Right ventricle myocardium inferior (tissue), 1 donor: Measurements from ENCODE around the gene LCT. TPM values are rescaled to one million over a fixed set of nuclear protein-coding genes. Genes with fewer than 3 reads are reported as not detected.
"Not testable (repeated sequence)": the region's sequence is repeated elsewhere in the genome, so short reads cannot be mapped to it uniquely, and the experiment has no call there.

Experiments used
- ATAC-seq: fragments of 200-7000 bp; cut with Tn5 transposase; one replicate; pipeline ENCODE4 v1.9.1; 2020; ENCODE audit warnings: mild to moderate bottlenecking, moderate library complexity
- DNase-seq: peaks from one replicate; pipeline ENCODE4 v3.0.0; 2021; ENCODE audit errors: missing footprints
- intact Hi-C: fragments of 100-400 bp; cut with DNase I; formaldehyde crosslinking; loops from one replicate; pipeline ENCODE4 v1.11.0; 2022
- long read RNA-seq: library from polyadenylated mRNA; unstranded; transcript quantifications from one replicate; pipeline ENCODE4 v2.0.0, GENCODE V29; 2021
- total RNA-seq: library from RNA; stranded (reverse); fragmentation: NEBNext Ultra II Directional; extraction: Animal tissue kit (Norgen Biotek cat#: 25700); gene quantifications from one replicate; pipeline ENCODE4 v1.2.1, GENCODE V29; 2021
- donor health status: DM: no; HTN: yes; CAD: no; lungs with severe emphysema.

The LCT gene
- not detected for total RNA-seq
- long read RNA-seq: 0 reads

DNA sequence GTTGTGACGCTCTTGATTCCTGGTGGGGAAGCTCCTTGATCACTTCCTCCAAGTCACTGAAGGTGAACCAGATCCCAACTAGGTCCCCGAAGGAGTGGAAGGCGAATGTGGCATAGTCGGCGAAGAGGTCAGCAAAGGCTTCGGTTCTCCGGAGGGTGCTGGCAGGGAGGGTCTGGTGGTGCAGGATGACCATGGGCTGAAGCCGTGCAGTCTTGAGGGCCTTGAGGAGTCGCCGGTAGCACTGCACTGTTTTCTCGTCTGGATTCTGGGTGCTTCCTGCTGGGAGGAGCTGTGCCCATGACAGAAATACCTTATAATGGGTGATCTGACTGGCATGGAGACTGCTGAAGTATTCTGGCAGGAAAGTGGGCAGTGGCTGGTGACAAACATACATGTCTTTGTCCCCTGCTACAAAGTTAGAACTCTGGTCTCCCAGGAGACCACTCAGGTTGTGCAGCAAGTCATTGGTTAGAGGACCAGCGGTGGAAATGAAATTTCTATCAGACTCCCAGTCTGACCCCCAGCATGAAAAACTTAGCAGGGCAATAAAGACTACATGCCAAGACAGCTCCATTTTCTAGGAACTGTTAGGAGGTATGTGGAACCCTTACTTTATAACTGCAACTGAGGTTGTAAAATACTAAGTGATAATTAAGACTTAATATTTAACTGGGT lies at the start of gene LCT:
TSS of gene LCT (minus strand) at position 589 of the 675 bp plus-strand sequence. CDS start at position 574, 15 bp downstream.
- DNase-seq (no peak), ATAC-seq (no peak)
- intact Hi-C loops: no loop called here

DNA sequence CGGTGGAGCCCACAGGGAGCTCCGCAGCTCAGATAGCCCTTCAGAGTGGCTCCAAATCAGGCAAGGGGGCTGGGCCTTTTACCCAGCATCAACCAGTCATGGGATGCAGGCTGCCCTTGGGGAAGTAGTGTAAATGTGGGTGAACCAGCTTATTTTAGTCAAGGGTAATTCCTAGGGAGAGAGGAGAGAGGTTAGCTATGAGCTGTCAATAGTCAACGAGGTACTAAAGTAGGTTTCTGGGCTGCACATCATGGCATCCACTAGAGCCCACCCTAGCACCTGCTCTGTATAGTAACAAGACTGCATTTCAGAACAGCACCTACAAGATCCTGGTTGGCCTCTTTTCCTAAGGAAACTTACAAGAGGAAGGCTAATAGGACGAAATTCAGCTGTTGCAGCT lies 48.7 kb upstream of the LCT start:
- intact Hi-C loops: no loop called here
- ATAC-seq (no peak), DNase-seq (no peak)

DNA sequence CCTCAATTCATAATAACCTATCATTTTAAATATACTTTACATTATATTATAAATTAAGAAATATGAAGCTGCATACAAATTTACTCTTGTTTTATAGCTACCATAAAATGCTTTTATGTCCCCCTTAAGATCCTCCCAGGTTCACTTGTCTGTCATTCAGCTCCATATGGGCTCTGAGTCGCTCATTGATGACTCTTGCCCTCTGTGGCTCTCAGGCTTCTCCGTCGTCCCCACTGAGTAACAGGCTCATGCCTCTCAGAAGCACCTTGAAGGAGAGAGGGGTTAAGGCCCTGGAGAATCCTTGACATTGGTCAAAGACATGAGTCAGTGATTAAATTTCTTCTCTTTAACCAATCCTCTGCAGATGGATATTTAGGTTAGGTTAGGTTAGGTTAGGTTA lies 45.4 kb upstream of the LCT start:
- no peak for ATAC-seq
- intact Hi-C loops: no loop called here
- no peak for DNase-seq

DNA sequence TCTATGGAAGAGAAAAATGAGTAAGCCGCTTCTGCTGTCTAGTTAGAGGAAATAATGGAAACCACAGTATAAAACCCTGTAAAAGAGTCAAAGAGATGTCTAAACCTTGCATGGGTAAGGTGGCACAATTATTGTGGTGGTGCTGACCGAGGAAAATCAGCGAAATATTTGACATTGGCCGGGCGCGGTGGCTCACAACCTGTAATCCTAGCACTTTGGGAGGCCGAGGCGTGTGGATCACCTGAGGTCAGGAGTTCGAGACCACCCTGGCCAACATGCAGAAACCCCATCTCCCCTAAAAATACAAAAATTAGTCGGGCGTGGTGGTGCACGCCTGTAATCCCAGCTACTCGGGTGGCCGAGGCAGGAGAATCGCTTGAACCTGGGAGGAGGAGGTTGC lies 39.8 kb upstream of the LCT start:
- ATAC-seq, DNase-seq: not testable (repeated sequence)

DNA sequence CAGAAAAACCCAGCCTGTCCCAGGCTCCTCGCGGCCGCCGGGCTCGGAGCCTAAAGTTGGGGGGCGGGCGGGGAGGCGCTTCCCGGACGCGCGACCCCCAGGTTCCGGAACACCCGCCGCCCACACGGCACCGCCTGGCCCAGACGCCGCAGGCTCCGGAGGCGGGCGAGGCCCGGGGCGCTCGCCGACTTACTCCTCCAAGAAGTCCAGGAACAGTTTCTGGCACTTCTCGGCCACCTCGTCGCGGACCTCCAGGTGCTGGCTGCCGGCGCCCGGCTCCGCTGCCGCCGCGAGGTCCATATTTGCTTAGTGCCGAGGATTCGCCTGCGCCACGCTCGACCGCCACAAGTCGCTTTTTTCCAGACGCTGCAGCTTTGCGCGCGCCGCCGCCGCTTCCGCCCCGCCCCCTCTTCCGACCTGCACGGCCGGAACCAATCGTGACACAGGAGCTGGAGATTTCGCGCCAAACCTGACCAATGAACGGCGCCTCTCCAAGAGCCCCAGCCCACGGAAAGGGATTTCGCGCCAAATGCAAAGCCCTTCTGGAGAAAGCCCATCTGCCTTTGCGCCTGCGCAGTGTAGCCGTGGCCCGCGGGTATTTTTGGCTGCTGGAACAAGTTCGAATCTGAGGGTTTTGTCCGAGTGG lies 39.2 kb upstream of the LCT start, which contains the start of gene MCM6:
TSS of gene MCM6 (minus strand) at position 378 of the 646 bp plus-strand sequence. CDS start at position 300, 78 bp downstream.
- intact Hi-C loops: no loop called here

More for the DNA sequence above, 39.8 kb upstream of the LCT start:
- intact Hi-C loops: not testable (repeated sequence)

DNA sequence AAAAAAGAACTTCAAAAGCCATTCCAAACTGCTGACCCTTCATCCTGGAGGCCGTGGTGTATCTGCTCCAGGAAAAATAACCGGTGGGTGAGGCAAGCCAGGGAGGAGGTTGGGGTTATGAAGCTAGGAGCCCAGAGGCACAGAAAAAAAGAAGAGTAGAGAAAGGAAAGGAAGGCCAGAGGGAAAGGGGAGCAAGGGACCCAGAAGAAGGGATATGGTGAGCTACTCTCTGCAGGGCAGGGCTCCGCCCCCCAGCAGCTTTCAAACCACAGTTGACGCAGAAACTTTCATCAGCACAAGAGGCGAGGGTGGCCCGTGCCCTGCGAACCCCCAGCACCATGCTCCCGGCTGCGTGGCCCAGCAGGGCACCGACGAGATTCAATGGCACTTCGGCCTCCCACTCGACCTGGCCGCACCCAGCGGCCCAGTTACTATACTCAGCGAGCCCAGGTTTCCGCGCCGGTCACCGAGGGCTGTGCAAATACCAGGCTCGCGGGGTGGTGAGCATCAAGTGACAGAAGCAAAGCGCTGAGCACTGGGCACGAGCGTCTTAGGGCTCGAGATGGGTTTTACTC lies 38.6 kb upstream of the LCT start:
- intact Hi-C loops: no loop called here
- ATAC-seq: peak; percentile 54
- peak; percentile 79 for DNase-seq

More for the DNA sequence above, 39.2 kb upstream of the LCT start, which contains the start of gene MCM6:
- peak; percentile 97 for DNase-seq
- ATAC-seq: peak; percentile 100

DNA sequence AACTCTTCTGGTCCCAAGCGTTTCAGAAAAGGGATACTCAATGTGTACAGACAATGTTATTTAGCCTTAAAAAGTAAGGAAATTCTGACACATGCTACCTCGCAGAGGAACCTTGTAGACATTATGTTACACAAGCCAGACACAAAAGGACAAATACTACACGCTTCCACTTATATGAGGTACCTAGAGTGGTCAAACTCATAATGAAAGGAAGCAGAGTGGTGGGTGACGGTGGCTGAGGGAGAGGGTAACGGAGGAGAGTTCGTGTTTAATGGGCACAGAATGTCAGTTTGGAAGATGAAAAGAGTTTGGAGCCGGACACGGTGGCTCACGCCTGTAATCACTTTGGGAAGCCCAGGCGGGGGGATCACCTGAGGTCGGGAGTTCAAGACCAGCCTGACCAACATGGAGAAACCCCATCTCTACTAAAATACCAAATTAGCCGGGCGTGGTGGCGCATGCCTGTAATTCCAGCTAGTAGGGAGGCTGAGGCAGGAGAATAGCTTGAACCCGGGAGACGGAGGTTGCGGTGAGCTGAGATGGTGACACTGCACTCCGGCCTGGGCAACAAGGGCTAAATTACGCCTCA lies 37.9 kb upstream of the LCT start:
- ATAC-seq (no peak), DNase-seq (no peak)
- intact Hi-C loops: no loop called here

DNA sequence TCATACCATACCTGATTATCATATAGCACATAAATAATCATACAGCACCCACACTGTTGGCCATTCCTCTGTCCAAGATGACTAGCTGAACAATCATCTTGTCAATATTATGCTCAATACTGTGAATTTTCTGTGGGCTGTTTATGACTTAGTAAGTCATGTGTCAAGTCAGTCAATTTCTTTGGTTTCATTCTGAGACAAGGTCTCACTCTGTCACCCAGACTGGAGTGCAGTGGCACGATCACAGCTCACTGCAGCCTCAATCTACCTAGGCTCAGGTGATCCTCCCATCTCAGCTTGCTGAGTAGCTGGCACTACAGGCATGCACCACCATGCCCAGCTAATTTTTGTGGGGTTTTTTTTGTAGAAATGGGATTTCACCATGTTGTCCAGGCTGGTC lies 33.6 kb upstream of the LCT start:
- intact Hi-C loops: no loop called here
- no peak for DNase-seq
- ATAC-seq: no peak

DNA sequence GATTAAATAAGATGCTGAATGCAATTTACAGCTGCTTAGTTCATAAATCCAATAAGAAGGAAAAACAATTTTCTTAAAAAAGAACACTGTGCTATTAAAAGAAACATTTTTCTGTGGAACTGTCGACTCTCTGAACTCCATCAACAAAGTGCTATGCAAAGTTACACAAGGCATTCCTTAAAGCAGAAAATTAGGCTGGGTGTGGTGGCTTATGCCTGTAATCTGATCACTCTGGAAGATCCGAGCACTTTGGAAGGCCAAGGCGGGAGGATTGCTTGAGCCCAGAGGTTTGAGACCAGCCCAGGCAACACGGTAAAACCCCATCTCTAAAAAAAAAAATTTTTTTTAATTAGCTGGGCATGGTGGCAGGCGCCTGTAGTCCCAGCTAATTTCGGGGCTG lies 26.2 kb upstream of the LCT start:
- no peak for DNase-seq
- intact Hi-C loops: no loop called here
- no peak for ATAC-seq

DNA sequence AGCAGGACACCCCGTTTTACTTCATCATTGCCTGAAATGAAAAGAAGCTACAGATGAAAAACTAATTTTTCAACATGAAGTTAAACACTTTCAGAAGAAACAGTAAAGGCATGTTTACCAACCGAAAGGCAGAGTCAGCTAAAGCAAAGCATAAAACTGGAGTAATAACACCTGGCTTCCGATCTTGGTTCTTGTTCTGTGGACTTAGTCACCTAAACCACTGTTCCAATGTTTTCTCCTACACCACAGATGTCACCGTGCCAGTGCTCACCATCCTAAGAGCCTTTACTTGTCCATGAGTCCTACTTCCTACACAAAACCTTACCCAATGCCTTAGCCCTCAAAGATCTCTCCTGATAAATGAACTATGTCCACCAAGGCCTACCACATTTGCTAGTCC lies 25.7 kb upstream of the LCT start:
- ATAC-seq (no peak), DNase-seq (no peak)
- intact Hi-C loops: no loop called here

DNA sequence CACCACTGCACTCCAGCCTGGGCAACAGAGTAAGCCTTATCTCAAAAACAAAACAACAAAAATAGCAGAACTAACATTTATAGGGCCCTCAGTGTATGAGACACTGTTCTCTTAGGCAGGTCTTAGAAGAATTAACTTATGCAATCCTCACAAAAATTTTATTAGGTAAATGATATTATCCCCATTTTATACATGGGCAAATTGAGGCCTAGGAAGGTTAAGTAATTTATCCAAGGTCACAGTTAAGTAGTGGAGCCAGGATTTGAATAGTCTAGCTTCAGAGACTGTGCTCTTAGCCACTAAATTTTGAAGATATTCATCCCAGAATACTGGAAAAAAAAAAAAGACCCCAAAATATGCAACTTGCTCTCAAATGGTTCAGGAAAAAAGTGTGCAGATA lies 16.4 kb upstream of the LCT start:
- intact Hi-C loops: no loop called here

DNA sequence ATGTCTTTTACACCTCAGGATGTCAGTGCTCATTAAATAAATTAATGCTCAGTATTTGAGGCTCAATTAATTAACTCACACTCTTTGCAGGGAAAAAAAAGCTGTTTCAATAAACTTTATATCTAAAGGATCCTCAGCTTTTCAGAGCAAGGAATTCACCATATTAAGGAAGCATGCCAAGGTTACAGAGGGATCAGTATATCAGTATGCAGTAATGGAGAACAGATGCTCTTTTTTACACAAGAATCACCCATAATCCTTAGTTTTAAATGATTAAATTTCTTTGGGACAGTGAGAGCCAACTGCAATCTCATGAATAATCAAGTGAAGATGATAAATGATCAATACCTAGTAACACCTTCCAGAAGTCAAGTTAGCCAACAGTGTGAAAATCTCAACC lies 14.9 kb upstream of the LCT start:
- intact Hi-C loops: no loop called here

More for the DNA sequence above, 16.4 kb upstream of the LCT start:
- no peak for ATAC-seq
- no peak for DNase-seq

DNA sequence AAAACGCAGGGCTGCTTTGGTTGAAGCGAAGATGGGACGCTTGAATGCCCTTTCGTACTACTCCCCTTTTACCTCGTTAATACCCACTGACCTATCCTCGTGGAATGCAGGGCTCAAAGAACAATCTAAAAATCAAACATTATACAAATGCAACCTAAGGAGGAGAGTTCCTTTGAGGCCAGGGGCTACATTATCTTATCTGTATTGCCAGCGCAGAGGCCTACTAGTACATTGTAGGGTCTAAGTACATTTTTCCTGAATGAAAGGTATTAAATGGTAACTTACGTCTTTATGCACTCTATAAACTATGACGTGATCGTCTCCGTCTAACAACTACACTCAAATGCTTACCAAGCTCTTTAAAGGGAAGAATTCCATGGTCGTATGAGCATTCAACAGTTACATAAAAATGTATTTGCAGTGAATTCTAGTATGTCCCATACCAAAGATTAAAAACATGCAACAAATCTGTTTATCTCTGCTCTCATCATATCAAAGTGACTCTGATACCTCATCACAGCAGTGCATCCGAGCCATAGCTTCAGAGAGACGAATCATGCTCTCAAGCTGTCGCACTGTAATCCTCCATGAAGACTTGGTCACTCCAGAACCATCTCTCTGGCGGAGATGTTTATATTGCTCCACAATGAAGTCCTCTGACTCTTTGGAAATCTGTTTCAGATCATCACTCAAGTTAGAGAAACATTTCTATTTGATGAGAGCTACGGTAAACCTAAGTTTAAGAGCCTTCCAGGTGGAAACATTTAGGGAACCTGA lies 14.1 kb upstream of the LCT start:
- DNase-seq (no peak), ATAC-seq (no peak)
- intact Hi-C loops: no loop called here

More for the DNA sequence above, 14.9 kb upstream of the LCT start:
- no peak for DNase-seq
- ATAC-seq: no peak

DNA sequence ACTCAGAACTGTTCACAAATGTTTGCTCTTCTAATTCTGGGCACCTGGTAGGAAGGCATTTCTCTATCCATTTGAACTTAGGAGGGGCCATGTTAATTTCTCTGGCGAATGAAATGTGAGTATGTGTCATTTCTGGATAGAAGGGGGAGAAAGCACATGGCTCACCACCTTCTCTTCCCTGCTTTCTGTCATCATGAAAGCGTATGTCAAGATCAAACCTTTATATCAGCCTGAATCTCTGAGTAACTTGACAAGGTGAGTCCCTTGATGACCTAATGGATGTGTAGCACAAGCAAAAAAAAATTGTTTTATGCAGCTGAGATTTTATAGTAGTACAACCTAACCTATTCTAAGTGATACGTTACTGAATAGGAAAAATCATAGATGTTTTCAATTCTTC lies 12.1 kb upstream of the LCT start:
- ATAC-seq (no peak), DNase-seq (no peak)
- intact Hi-C loops: no loop called here

DNA sequence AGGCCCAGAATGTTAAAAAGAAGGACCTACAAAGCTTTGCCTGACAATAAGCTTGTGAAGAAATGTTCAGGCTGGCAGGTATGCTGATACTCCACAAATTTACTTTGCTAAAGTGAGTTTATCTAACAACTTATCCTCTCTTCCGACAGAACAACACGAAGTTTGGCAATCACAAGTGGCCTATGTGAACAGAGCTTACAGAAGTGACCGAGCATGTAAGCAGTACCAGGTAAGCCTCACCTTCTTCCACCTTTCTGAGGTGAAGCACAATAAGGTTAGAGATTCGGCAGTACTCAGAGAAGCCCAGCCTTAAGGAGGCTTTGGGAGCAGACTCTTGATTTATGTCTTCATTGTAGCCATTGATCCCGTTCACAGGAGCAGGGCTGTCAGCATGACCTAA lies 9.0 kb upstream of the LCT start:
- intact Hi-C loops: no loop called here
- DNase-seq (no peak), ATAC-seq (no peak)

DNA sequence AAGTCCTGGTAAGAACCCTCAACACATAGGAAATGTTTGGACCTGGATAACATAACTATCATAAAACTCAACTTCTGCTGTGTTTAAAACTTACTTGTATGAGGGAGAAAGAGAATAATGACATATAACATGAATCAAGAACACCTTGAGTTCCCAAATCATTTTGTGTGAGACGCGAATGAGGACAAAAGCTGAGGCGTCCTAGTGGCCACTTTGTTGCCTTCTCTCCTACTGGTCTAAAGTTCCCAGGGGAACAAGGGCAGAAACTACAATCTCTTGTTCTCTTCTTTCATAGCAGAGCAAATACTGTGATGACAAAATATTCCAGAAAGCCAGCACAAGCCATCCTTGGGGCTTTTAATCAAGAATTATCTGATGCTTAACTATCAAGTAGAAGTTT lies 8.3 kb upstream of the LCT start:
- intact Hi-C loops: no loop called here
- ATAC-seq: no peak

DNA sequence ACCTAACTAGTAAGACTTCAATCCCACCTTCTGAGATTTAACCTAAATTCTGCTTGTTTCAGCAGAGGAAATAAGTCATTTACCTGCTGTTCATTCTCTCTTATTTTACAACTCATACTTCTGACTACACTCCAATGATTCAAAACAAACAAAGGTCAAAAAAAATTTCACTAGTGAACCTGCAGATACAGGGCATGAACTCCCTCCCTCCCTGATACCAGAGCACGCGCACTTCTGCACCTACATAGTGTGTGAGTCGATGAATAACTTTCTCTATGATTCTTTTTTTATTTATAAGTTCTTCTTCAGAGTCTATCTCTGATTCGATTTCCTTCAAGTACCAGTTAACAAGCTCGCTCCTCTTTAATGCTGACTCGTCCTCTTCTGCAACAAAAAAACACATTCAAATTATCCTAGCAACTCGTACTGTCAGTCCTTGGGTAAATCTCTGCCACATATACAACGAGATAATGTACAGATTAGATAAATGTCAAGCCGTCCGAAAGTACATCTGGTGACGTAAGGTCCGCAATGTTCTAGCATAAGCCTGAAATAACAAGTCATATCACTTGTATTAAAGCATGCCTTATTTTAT lies 7.4 kb upstream of the LCT start:
- intact Hi-C loops: no loop called here
- ATAC-seq (no peak), DNase-seq (no peak)

More for the DNA sequence above, 8.3 kb upstream of the LCT start:
- no peak for DNase-seq

DNA sequence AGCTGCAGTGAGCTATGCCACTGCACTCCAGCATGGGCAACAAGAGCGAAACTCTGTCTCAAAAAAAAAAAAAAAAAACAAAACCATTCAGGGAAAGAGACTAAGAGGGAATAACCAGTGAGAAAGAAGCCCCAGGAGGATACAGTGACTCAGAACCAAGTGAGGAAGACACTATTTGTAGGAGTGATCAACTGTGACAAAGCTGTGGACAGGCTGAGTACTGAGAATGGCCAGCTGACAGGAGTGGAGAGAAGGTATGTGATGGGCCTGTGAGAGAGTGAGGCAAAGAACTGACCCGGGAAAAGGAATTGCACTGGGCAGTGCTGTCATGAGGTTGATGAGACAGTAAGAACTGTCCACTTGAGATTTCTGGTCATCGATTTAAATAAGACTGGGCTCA lies 6.7 kb upstream of the LCT start:
- DNase-seq: no peak
- intact Hi-C loops: no loop called here
- no peak for ATAC-seq

DNA sequence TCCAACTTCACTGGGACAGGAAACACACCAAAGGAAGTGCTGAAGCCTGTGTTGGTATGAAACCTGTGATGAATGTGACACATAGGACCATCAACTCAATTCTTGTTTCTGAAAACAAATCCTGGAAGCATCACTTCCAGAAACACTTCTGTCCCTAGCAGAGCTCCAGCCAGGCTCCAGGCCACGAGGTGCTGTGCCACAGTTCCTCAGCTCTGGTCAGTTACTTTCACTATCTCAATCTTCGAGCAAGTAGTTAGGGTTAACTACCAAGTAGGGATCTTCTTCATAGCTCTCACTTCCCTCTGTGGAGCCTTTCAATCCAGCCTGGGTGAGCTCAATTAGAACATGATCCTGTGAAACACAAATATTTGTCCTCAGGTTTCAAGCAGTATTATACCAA lies 3.6 kb upstream of the LCT start:
- DNase-seq (no peak), ATAC-seq (peak; percentile 48)
- intact Hi-C loops: no loop called here
